Panc1 (cell line): ENCODE results near the gene ITPR2.

Experiments used
- REST ChIP-seq, 2 experiments: IDR thresholded peaks; 2 replicates each; pipeline ENCODE4 v1.6.1; 2011 to 2012; ENCODE audit warnings: low read depth in 2 of 2, control low read depth in 1 of 2, low read length in 1 of 2, mild to moderate bottlenecking in 1 of 2, moderate library complexity in 1 of 2; ENCODE audit not compliant: insufficient read depth in 1 of 2
- SIN3A ChIP-seq: IDR thresholded peaks from 2 replicates; pipeline ENCODE4 v1.6.1; 2012; ENCODE audit warnings: low read depth, mild to moderate bottlenecking, low read length, moderate library complexity, borderline replicate concordance; ENCODE audit not compliant: insufficient read depth
- TF ChIP-seq, protein P1 (sequence below): fragments of 450-650 bp; IDR thresholded peaks from 2 replicates; pipeline ENCODE4 v1.5.1; 2017; ENCODE audit warnings: mild to moderate bottlenecking

- TF ChIP-seq, protein P1, sequence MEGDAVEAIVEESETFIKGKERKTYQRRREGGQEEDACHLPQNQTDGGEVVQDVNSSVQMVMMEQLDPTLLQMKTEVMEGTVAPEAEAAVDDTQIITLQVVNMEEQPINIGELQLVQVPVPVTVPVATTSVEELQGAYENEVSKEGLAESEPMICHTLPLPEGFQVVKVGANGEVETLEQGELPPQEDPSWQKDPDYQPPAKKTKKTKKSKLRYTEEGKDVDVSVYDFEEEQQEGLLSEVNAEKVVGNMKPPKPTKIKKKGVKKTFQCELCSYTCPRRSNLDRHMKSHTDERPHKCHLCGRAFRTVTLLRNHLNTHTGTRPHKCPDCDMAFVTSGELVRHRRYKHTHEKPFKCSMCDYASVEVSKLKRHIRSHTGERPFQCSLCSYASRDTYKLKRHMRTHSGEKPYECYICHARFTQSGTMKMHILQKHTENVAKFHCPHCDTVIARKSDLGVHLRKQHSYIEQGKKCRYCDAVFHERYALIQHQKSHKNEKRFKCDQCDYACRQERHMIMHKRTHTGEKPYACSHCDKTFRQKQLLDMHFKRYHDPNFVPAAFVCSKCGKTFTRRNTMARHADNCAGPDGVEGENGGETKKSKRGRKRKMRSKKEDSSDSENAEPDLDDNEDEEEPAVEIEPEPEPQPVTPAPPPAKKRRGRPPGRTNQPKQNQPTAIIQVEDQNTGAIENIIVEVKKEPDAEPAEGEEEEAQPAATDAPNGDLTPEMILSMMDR, result no peak
- TF ChIP-seq REST (IDR thresholded peaks at IDR 0.05; ENCODE audit: insufficient read depth in 1 of 2, low read depth in 2 of 2, low read length in 1 of 2) (no peak), SIN3A (no peak)
Measured at GRCh38 chr12:26617513-26617912, 215.5 kb downstream of the ITPR2 start.
